HCT116 (cell line): ENCODE results near the gene RNF121. TPM values are rescaled to one million over a fixed set of nuclear protein-coding genes. Genes with fewer than 3 reads are reported as not detected.
A peak's percentile ranks its signal among the peaks of the same experiment; 100 is the strongest.

Experiments
- ATAC-seq: fragments of 200-7000 bp; cut with Tn5 transposase; 2 replicates; pipeline ENCODE4 v1.9.1; 2020; ENCODE audit warnings: mild to moderate bottlenecking, moderate library complexity
- BruUV-seq: library from RNA; stranded (reverse); fragments of 400-500 nt; replicated peaks from 2 replicates; lab custom pipeline; 2021; lab: Mats Ljungman, UMichigan
- CTCF ChIA-PET: fragments of 300-600 bp; sonication (Branson Sonifier 250); formaldehyde crosslinking; loops from one replicate; lab custom pipeline; 2021; ENCODE audit warnings: antibody characterized with exemption; lab: Charles Lee
- POLR2A ChIA-PET: fragments of 300-600, 350-600 bp; sonication (Branson Sonifier 250); formaldehyde crosslinking; loops from one replicate; lab custom pipeline; 2021; ENCODE audit warnings: antibody characterized with exemption; lab: Charles Lee
- RAD21 ChIA-PET, 2 experiments: fragments of 300-600 bp; sonication (Branson Sonifier 250); formaldehyde crosslinking; loops; one replicate each; lab custom pipeline; 2023; ENCODE audit warnings: low total read pairs in 2 of 2; ENCODE audit not compliant: uncharacterized antibody in 2 of 2, unreplicated experiment in 2 of 2, low non-redundant PET in 1 of 2; lab: Charles Lee
- DNase-seq: peaks from one replicate; pipeline ENCODE4 v3.0.0-alpha.2; 2010; ENCODE audit warnings: low read depth, low spot score
- H2AFZ ChIP-seq: fragments of 200-600 bp; shearing (Covaris generic), sonication (generic); 2 replicates; pipeline ENCODE4 v1.6.1; 2017; ENCODE audit warnings: low read depth, mixed run types, mixed read lengths, antibody characterized with exemption, low read length; ENCODE audit not compliant: poor library complexity, severe bottlenecking
- H3K27ac ChIP-seq: 2 replicates; pipeline ENCODE4 v1.5.1; 2012; ENCODE audit warnings: low read depth, low read length
- H3K27me3 ChIP-seq: fragments of 200-600 bp; sonication (generic); 2 replicates; pipeline ENCODE4 v1.6.1; 2016; ENCODE audit warnings: mixed run types, low read length, mixed read lengths; ENCODE audit not compliant: insufficient read depth
- H3K36me3 ChIP-seq, 2 experiments: fragments of 200-500 bp in 1 of 2; fragments of 200-600 bp in 1 of 2; sonication (Bioruptor generic) in 1 of 2; sonication (generic) in 1 of 2; 2 replicates each; pipeline versions ENCODE4 v1.5.1 to v1.6.1; 2014 to 2016; ENCODE audit warnings: low read length in 2 of 2, inconsistent platforms in 1 of 2, mixed read lengths in 1 of 2, mixed run types in 1 of 2; ENCODE audit not compliant: insufficient read depth in 2 of 2, control insufficient read depth in 1 of 2
- H3K4me1 ChIP-seq, 2 experiments: fragments of 200-600 bp in 1 of 2; sonication (generic) in 1 of 2; 2 replicates each; pipeline versions ENCODE4 v1.5.1 to v1.6.1; 2012 to 2017; ENCODE audit warnings: low read length in 2 of 2, inconsistent platforms in 1 of 2, mild to moderate bottlenecking in 1 of 2, mixed read lengths in 1 of 2, mixed run types in 1 of 2, moderate library complexity in 1 of 2; ENCODE audit not compliant: insufficient read depth in 2 of 2, control insufficient read depth in 1 of 2
- H3K4me2 ChIP-seq: fragments of 200-600 bp; sonication (generic); 2 replicates; pipeline ENCODE4 v1.6.1; 2017; ENCODE audit warnings: mixed run types, low read length, mixed read lengths
- H3K4me3 ChIP-seq, 2 experiments: fragments of 200-600 bp in 1 of 2; sonication (generic) in 1 of 2; replicated peaks in 1 of 2; 2 replicates each; pipeline ENCODE4 v1.5.1; 2011 to 2016; ENCODE audit warnings: low read length in 2 of 2, control low read depth in 1 of 2, low read depth in 1 of 2, mild to moderate bottlenecking in 1 of 2, mixed read lengths in 1 of 2, mixed run types in 1 of 2
- H3K79me2 ChIP-seq: fragments of 200-600 bp; sonication (generic); 2 replicates; pipeline ENCODE4 v1.6.1; 2017; ENCODE audit warnings: mild to moderate bottlenecking, mixed run types, low read length, moderate library complexity, mixed read lengths; ENCODE audit not compliant: insufficient read depth
- H3K9ac ChIP-seq: fragments of 200-600 bp; sonication (generic); 2 replicates; pipeline ENCODE4 v1.6.1; 2016; ENCODE audit warnings: low read length, mixed read lengths
- H3K9me2 ChIP-seq: fragments of 200-600 bp; sonication (generic), shearing (Covaris generic); 2 replicates; pipeline ENCODE4 v1.6.1; 2017; ENCODE audit warnings: mixed run types, mild to moderate bottlenecking, moderate library complexity; ENCODE audit not compliant: insufficient read depth
- H3K9me3 ChIP-seq, 2 experiments: fragments of 200-500 bp in 1 of 2; fragments of 200-600 bp in 1 of 2; sonication (Bioruptor generic) in 1 of 2; sonication (generic) in 1 of 2; 2 replicates each; pipeline ENCODE4 v1.6.1; 2014 to 2017; ENCODE audit warnings: low read length in 2 of 2, mixed read lengths in 2 of 2, inconsistent platforms in 1 of 2, low read depth in 1 of 2, mild to moderate bottlenecking in 1 of 2, mixed run types in 1 of 2, moderate library complexity in 1 of 2; ENCODE audit not compliant: control insufficient read depth in 1 of 2, insufficient read depth in 1 of 2
- H4K20me1 ChIP-seq: fragments of 200-600 bp; sonication (generic), shearing (Covaris generic); 2 replicates; pipeline ENCODE4 v1.6.1; 2017; ENCODE audit warnings: mixed run types, mild to moderate bottlenecking, moderate library complexity; ENCODE audit not compliant: insufficient read depth
- CEBPB ChIP-seq: IDR thresholded peaks from 2 replicates; pipeline ENCODE4 v1.6.1; 2012; ENCODE audit warnings: low read depth
- CTCF ChIP-seq, 3 experiments: fragments of 200-600 bp in 1 of 3; sonication (generic) in 1 of 3; IDR thresholded peaks in 2 of 3; conservative IDR thresholded peaks in 1 of 3; 2 replicates each; pipeline ENCODE4 v1.5.1; 2012 to 2017; ENCODE audit warnings: low read depth in 2 of 3, low read length in 2 of 3, antibody characterized with exemption in 1 of 3, borderline replicate concordance in 1 of 3, control low read depth in 1 of 3, mild to moderate bottlenecking in 1 of 3, mixed read lengths in 1 of 3, mixed run types in 1 of 3, moderate library complexity in 1 of 3; ENCODE audit not compliant: insufficient read depth in 1 of 3
- RAD21 ChIP-seq: IDR thresholded peaks from 2 replicates; pipeline ENCODE4 v1.6.1; 2012; ENCODE audit warnings: low read depth, mild to moderate bottlenecking
- ZBTB33 ChIP-seq: IDR thresholded peaks from 2 replicates; pipeline ENCODE4 v1.6.1; 2011; ENCODE audit warnings: mild to moderate bottlenecking, low read length, moderate library complexity; ENCODE audit not compliant: insufficient replicate concordance; ENCODE audit errors: extremely low read depth
- intact Hi-C: fragments of 100-400 bp; cut with micrococcal nuclease; formaldehyde crosslinking; loops from 2 replicates; pipeline ENCODE4 v1.10.0; 2022
- total RNA-seq: library from RNA; stranded (reverse); gene quantifications from one replicate; pipeline ENCODE4 v1.2.1, GENCODE V29; 2021; ENCODE audit not compliant: unreplicated experiment

RNF121 gene
- total RNA-seq, 1 experiment from 2014 or later = 24.5 TPM

GRCh38 chr11:71977743-71978418 lies 49.0 kb downstream of the RNF121 start:
- no TSS peak for BruUV-seq
- Histone ChIP-seq H3K4me1 (no peaks in the 10 kb centered on the region), H3K79me2 (0 out of 2 replicates have a peak, but pooled peaks cover 4% of the 10 kb centered on the region), H3K9me3 (no peaks in the 10 kb centered on the region), H3K4me2 (no peak overlapping the region), H3K27ac (no peak overlapping the region), H4K20me1 (no peaks in the 10 kb centered on the region), H3K36me3 (0 out of 4 replicates have a peak, but pooled peaks cover 0 to 2% of the 10 kb centered on the region in 2 experiments), H3K4me3 (no peak overlapping the region), H3K27me3 (no peaks in the 10 kb centered on the region), H3K9me2 (no peaks in the 10 kb centered on the region), H2AFZ (no peak overlapping the region), H3K9ac (no peak overlapping the region)
- POLR2A ChIA-PET = no interaction called here
- TF ChIP-seq ZBTB33 (no peak), CEBPB (no peak), CTCF (IDR thresholded peaks at IDR 0.05 in 2 of 3, conservative IDR thresholded peaks at IDR 0.05 in 1 of 3; ENCODE audit: borderline replicate concordance in 1 of 3, insufficient read depth in 1 of 3, low read depth in 2 of 3, low read length in 2 of 3) (peak; percentile 52 to 70 (median 59); a peak in 5 of 6 replicates), RAD21 (peak; percentile 71)
- ATAC-seq (peak; percentile 78), DNase-seq (peak; percentile 15)
- RAD21 ChIA-PET = interaction anchor here in 1 of 2 experiments (0.6 kb wide), 1 partner anchor 11 kb away, joined by 4 read pairs; no protein-coding TSS in a partner anchor
- CTCF ChIA-PET = interaction anchor here (0.9 to 2.2 kb wide), 9 partner anchors 10 to 456 kb away, joined by 3 to 14 read pairs (median 4); partner anchors contain the start of gene CLPB
- intact Hi-C loops = loop anchor here (2.0 kb wide), 1 partner anchor 457 kb away; the partner anchor contains the start of gene CLPB
